NB4 (cell line): ENCODE results near the gene ATXN1.

Experiments used
- CTCF ChIP-seq: IDR thresholded peaks from one replicate; pipeline ENCODE4 v1.5.1; 2012; ENCODE audit warnings: low read depth, low read length
- MAX ChIP-seq: IDR thresholded peaks from 2 replicates; pipeline ENCODE4 v1.6.1; 2011; ENCODE audit warnings: low read depth, low read length

- TF ChIP-seq CTCF = no peak
- no peak for TF ChIP-seq MAX
Observed at GRCh38 chr6:16742116-16742515, 19.1 kb downstream of the ATXN1 start.
